ENCODE data around the gene MAN1A1.
"Not testable (repeated sequence)": the region's sequence is repeated elsewhere in the genome, so short reads cannot be mapped to it uniquely, and the experiment has no call there.

The MAN1A1 gene

DNA sequence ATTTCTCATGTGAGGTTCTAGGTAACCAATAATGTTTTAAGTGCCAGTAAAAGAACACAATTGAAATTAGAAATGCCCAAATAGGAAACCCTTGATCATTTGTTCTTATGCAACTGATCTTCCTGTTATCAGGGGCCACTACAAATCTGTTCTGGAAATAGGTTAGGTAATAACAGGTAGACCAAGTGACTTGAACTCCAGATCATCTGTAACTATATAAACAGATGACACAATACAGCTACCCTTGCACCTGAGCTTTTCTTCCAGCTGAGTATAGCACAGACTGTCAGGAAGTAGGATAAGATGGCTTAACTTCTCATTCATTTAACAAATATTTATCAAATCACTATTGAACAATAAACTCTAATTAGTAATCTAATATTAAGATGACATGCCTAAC, 52.5 kb downstream of the MAN1A1 start:
- no peak for DNase-seq

GRCh38 chr6:119296036-119297035, 53.2 kb downstream of the MAN1A1 start:
- no peak for DNase-seq

- DNase-seq = no peak
Observed at GRCh38 chr6:119294984-119295383, 54.6 kb downstream of the MAN1A1 start.

GRCh38 chr6:119291060-119291459, 58.5 kb downstream of the MAN1A1 start:
- DNase-seq = not testable (repeated sequence)

DNA sequence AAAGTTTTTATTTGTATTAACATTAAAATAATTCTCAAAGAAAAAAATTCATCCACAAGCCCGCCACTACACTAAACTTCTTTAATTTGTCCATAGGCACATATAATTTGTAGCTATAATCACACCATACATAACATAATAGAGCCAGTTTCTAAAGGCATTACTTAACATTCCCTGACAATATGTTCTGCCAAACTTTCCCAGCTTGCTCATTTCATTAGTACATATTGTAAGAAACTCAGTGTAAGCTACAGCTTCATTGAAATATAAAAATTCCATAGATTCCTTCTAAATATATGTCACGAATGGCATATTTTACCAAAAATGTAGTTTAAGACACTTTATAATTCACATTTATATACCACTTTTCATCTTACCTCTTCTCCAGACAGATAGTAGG, 59.3 kb downstream of the MAN1A1 start:
- no peak for DNase-seq

- no peak for DNase-seq
Observed at GRCh38 chr6:119289651-119290050, 59.9 kb downstream of the MAN1A1 start.

GRCh38 chr6:119285908-119286625, 63.5 kb downstream of the MAN1A1 start:
- no peak for DNase-seq

- peak in 1 of 2 donors; percentile 5 for DNase-seq
Observed at GRCh38 chr6:119284861-119285521, 64.6 kb downstream of the MAN1A1 start.

DNA sequence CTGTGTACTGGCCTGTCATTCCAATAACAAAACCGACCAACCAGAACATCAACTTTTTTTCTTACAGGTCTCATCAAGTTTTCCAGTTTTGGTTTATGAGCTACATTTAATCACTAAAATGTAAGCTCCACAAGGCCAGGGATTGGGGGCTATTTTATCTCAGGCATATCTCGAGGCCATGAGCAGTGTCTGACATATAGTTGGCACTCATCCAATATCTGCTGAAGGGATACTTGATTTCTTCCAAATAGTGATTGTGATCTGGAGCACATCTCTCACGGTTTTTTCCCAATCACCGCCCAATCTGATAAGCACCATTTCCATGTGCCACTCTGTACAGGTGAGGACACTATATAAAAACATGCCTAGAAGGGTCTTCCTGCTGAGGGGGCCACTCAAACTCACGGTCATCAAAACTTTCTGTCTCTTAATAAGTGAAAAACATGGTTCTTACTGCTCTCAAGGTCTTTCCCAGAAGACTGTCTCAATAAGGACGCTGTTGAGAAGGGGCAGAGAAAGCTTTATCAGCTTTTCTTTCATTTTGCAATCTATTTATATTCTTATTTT, 65.5 kb downstream of the MAN1A1 start:
- DNase-seq = no peak

DNA sequence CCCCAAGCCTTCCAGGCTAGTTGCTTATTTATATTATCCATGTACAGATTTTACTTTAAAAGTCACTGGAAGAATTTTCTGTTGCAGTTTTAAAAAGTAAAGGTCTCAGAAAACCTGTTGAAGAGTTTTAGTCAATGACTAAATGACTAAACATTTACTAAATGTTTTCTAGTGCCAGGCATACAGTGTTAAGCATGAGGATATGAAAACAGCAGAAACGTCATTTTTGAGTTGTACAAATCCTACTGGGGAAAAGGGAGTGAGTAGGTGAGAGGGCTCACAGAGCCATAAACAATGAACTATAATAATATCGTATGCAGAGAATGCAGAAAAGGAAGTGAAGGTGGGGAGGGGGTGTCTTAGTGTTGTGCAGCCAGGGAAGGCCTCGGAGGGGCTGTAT, 66.3 kb downstream of the MAN1A1 start:
- no peak for DNase-seq

GRCh38 chr6:119280668-119281067, 68.9 kb downstream of the MAN1A1 start:
- no peak for DNase-seq

DNA sequence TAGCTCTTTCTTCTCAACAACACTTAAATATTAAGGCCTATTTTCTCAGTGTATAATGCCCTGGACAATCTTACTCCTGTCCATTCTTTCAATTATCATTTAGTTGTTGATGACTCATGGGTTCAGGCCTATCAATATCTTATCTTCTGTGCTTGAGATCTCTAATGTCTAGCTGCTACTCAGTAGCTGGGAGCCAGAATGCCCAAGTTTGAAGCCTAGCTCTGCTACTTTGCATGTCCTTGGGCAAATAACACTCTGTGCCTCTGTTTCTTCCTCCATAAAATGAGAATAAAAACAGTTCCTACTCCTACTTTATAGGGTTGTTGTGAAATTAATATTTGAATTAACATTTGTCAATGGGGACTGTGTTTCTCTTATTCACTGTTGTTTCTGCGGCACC, 69.5 kb downstream of the MAN1A1 start:
- no peak for DNase-seq

GRCh38 chr6:119278625-119279024, 70.9 kb downstream of the MAN1A1 start:
- DNase-seq = no peak

DNA sequence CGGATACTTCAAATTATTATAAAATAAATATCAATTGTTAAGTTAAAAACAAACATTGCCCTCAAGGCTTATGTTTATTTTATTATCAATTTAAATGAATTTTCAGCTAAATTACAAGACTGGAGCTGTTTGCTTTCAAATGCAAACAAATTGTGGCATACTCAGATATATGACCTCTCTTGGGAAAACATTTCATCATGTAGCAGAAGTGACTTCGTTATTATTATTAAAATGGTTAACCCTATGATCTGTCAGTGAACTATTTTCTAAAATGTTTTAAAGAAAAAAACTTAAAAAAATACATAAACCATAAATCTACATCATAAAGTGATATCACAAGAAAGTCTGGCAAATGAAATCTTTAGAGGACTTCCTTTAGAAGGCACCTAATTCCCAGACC, 72.5 kb downstream of the MAN1A1 start:
- no peak for DNase-seq

DNA sequence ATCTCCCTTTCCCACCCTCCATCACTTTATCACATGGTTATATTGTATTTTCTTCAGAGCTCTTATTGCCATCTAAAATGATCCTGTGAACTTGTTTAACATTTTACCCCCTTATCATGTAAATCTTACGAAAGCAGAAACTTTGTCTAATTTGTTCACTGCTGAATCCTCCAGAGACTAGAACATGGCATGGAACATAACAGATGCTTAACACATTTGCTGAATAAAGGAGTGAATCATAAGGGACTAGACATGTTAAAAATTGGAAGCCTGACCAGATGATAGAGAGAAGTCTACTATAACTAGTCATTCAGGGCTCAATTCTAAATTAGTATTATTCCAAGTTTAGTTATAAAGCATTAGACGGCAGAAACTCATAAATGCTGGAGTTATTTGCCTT, 73.3 kb downstream of the MAN1A1 start:
- DNase-seq = no peak

GRCh38 chr6:119274197-119274595, 75.4 kb downstream of the MAN1A1 start:
- no peak for DNase-seq

DNA sequence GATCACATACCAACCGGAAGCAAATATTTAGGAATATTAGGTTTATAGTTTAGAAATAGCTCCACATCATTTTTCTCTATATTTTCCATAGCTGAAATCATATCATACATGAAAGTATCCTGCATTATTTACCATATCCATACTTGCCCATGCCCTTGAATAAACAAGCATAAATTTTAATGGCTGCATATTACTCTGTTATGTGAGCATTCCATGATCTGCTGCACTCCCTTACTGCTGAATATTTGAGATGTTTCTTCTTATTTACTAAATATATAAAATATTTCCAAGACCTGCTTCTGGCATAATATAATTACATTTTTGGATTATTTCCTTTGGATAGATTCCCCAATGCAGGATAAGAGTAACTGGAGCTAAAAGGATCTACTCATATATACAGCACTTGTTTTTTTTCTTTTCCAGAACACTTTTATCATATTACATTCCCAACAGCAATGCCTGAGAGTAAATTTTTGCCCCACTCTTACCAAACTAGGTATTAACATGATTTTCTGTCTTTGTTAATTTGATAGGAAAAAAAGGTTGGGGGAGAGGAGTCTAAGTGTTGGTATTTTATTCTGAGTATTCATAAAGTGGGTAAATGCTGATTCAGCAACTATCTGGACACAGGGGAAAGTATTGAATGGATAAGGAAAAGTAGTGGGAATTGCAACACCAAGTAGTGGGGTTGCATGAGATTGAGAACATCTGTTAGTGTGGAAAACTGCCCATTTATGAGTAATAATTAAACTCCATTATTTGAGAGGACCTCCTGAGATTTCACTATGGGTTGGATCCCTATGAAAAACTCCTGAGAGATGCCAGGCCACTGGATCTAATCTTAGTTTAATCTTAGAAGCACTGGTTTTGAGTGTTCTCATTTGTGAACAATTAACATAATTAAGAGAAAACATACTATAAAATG, 76.0 kb downstream of the MAN1A1 start:
- DNase-seq = no peak

DNA sequence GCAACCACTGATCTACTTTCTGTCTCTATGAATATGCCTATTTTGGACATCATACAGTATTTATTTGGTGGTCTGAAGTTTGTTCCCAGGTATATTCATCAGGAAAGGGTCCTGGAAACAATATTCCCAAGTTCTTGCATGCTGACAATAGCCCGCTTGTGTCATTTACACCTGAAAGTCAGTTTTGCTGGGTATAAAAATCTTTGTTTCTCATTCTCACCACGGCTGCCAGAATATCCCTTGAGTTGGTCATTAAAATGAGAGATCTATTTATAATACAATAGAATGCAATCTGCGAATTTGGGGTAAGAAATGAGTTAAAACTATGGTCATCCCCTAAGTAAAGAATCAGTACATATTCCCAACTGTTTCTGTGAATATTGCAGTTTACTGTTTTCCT, 79.0 kb downstream of the MAN1A1 start:
- no peak for DNase-seq

- no peak for DNase-seq
Observed at GRCh38 chr6:119269266-119270103, 80.1 kb downstream of the MAN1A1 start.

DNA sequence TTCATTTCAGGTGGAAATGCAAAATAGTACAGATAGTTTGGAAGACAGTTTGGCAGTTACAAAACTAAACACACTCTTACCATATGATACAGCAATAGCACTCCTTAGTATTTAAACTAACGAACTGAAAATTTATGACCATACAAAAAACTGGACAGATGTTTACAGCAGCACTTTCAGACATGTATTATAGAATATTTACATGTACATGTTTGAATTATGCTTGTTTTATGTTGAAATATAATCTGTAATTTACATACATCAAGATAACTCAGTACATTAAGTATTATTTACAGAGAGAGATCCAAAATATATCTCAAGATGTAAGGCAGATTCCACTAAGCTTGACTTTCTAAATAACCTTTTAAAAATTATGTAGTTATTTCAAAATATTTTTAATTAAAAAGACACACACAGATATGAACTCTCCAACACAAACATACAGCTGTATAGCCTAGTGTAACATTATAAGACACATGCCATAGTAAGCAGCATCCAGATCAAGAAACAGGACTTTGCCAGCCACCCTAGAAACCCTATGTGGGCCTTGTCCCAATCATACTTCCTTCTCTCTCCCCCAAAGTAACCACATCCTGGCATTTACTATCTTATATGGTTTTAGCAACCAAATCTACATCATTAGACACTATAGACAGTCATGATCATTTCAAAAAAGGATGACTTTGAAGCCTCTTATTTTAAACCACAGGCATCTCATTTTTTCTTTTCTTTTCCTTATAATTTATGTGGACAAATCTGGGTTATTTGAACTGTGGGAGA, 82.2 kb downstream of the MAN1A1 start:
- no peak for DNase-seq
